Mesenchymal stem cell (in vitro differentiated cells and primary cell): Measurements from ENCODE around the gene PERCC1.
A peak's percentile ranks its signal among the peaks of the same experiment; 100 is the strongest.

ENCODE experiments used
- DNase-seq: peaks from one replicate; pipeline ENCODE4 v3.0.0-alpha.2; 2013
- H2AFZ ChIP-seq: one replicate; pipeline ENCODE4 v1.6.1; 2013; ENCODE audit warnings: low read depth, mild to moderate bottlenecking, control low read depth, inconsistent platforms, low read length, moderate library complexity
- H2AK5ac ChIP-seq: 2 replicates; pipeline ENCODE4 v1.6.1; 2013; ENCODE audit warnings: low read length, moderate library complexity, mild to moderate bottlenecking, inconsistent platforms; ENCODE audit not compliant: severe bottlenecking
- H2BK120ac ChIP-seq: one replicate; pipeline ENCODE4 v1.6.1; 2013; ENCODE audit warnings: low read depth, mild to moderate bottlenecking, inconsistent platforms, low read length, moderate library complexity
- H2BK12ac ChIP-seq, 2 experiments: one replicate each; pipeline ENCODE4 v1.6.1; 2013; ENCODE audit warnings: inconsistent platforms in 2 of 2, low read length in 2 of 2, mild to moderate bottlenecking in 2 of 2, moderate library complexity in 2 of 2, control low read depth in 1 of 2
- H2BK15ac ChIP-seq: one replicate; pipeline ENCODE4 v1.6.1; 2013; ENCODE audit warnings: mild to moderate bottlenecking, low read depth, inconsistent platforms; ENCODE audit not compliant: poor library complexity, severe bottlenecking
- H2BK5ac ChIP-seq: 2 replicates; pipeline ENCODE4 v1.6.1; 2013; ENCODE audit warnings: low read depth, mild to moderate bottlenecking, low read length, control low read depth, inconsistent platforms; ENCODE audit not compliant: poor library complexity, severe bottlenecking
- H3K14ac ChIP-seq, 2 experiments: one replicate each; pipeline ENCODE4 v1.6.1; 2013; ENCODE audit warnings: inconsistent platforms in 2 of 2, low read length in 2 of 2, control low read depth in 1 of 2, mild to moderate bottlenecking in 1 of 2, moderate library complexity in 1 of 2
- H3K18ac ChIP-seq, 2 experiments: one replicate each; pipeline ENCODE4 v1.6.1; 2013; ENCODE audit warnings: inconsistent platforms in 2 of 2, low read length in 2 of 2, control low read depth in 1 of 2, low read depth in 1 of 2, mild to moderate bottlenecking in 1 of 2
- H3K23ac ChIP-seq, 2 experiments: one replicate each; pipeline ENCODE4 v1.6.1; 2013; ENCODE audit warnings: inconsistent platforms in 2 of 2, low read length in 2 of 2, mild to moderate bottlenecking in 2 of 2, moderate library complexity in 2 of 2, control low read depth in 1 of 2
- H3K27ac ChIP-seq: 2 replicates; pipeline ENCODE4 v1.5.1; 2013; ENCODE audit warnings: mild to moderate bottlenecking, moderate library complexity, low read length, control low read depth, inconsistent platforms; ENCODE audit not compliant: poor library complexity, severe bottlenecking
- H3K27me3 ChIP-seq, 2 experiments: 2 replicates each; pipeline versions ENCODE4 v1.6.1 to v1.7.0; 2013; ENCODE audit warnings: low read length in 2 of 2, mild to moderate bottlenecking in 2 of 2, moderate library complexity in 2 of 2, control low read depth in 1 of 2, inconsistent platforms in 1 of 2; ENCODE audit not compliant: control insufficient read depth in 1 of 2, insufficient read depth in 1 of 2
- H3K36me3 ChIP-seq, 2 experiments: 2 replicates each; pipeline versions ENCODE4 v1.6.1 to v1.7.0; 2013; ENCODE audit warnings: low read length in 2 of 2, control low read depth in 1 of 2, inconsistent platforms in 1 of 2, low read depth in 1 of 2, mild to moderate bottlenecking in 1 of 2; ENCODE audit not compliant: insufficient read depth in 2 of 2, control insufficient read depth in 1 of 2
- H3K4ac ChIP-seq, 2 experiments: one replicate each; pipeline ENCODE4 v1.6.1; 2013; ENCODE audit warnings: inconsistent platforms in 2 of 2, low read length in 2 of 2, mild to moderate bottlenecking in 2 of 2, moderate library complexity in 2 of 2, control low read depth in 1 of 2, low read depth in 1 of 2
- H3K4me1 ChIP-seq: 2 replicates; pipeline ENCODE4 v1.6.1; 2013; ENCODE audit warnings: low read depth, low read length, control low read depth; ENCODE audit not compliant: control insufficient read depth, insufficient read depth
- H3K4me2 ChIP-seq: 2 replicates; pipeline ENCODE4 v1.6.1; 2013; ENCODE audit warnings: low read length, mild to moderate bottlenecking, inconsistent platforms; ENCODE audit not compliant: poor library complexity, severe bottlenecking
- H3K4me3 ChIP-seq, 2 experiments: 2 replicates each; pipeline versions ENCODE4 v1.5.1 to v1.7.0; 2013; ENCODE audit warnings: low read length in 2 of 2, mild to moderate bottlenecking in 2 of 2, control low read depth in 1 of 2, low read depth in 1 of 2; ENCODE audit not compliant: insufficient read depth in 1 of 2
- H3K79me1 ChIP-seq: replicated peaks from 2 replicates; pipeline ENCODE4 v1.6.1; 2013; ENCODE audit warnings: mild to moderate bottlenecking, control low read depth, low read length, inconsistent platforms; ENCODE audit not compliant: poor library complexity, severe bottlenecking
- H3K9ac ChIP-seq: 2 replicates; pipeline ENCODE4 v1.7.0; 2013; ENCODE audit warnings: mild to moderate bottlenecking, low read length, moderate library complexity
- H3K9me3 ChIP-seq: 2 replicates; pipeline ENCODE4 v1.7.0; 2013; ENCODE audit warnings: mild to moderate bottlenecking, low read length; ENCODE audit not compliant: control insufficient read depth
- H4K8ac ChIP-seq: one replicate; pipeline ENCODE4 v1.6.1; 2013; ENCODE audit warnings: inconsistent platforms, mild to moderate bottlenecking, low read length, moderate library complexity
- H4K91ac ChIP-seq: one replicate; pipeline ENCODE4 v1.6.1; 2013; ENCODE audit warnings: mild to moderate bottlenecking, low read length, inconsistent platforms
- WGBS: methylation state at CpG from one replicate; pipeline ENCODE4 v1.1.7; 2013; ENCODE audit warnings: mixed read lengths; 5-methylcytosine and 5-hydroxymethylcytosine counted together

Gene PERCC1

GRCh38 chr16:1403036-1403435 is 27.8 kb upstream of the PERCC1 start:
- H3K4me2 ChIP-seq, result no peak overlapping the region
- no peaks in the 10 kb centered on the region for H3K9me3 ChIP-seq
- no peak overlapping the region for H3K23ac ChIP-seq
- H3K36me3 ChIP-seq, result peaks cover 48 to 79% of the 10 kb centered on the region in 2 experiments
- no peak overlapping the region for H2BK12ac ChIP-seq
- no peak overlapping the region for H3K9ac ChIP-seq
- H3K27me3 ChIP-seq, result no peaks in the 10 kb centered on the region
- no peak overlapping the region for H3K4ac ChIP-seq
- no peak overlapping the region for H2BK120ac ChIP-seq
- no peak overlapping the region for H2BK15ac ChIP-seq
- H2AK5ac ChIP-seq, result no peak overlapping the region
- H3K27ac ChIP-seq, result no peak overlapping the region
- H3K4me3 ChIP-seq, result no peak overlapping the region
- no peak for DNase-seq
- no peak overlapping the region for H4K8ac ChIP-seq
- H3K4me1 ChIP-seq, result peaks cover 6% of the 10 kb centered on the region
- no peak overlapping the region for H2BK5ac ChIP-seq
- no peak overlapping the region for H2AFZ ChIP-seq
- 96% methylated on average over 22 of the region's 22 CpGs for WGBS
- H3K18ac ChIP-seq, result no peak overlapping the region
- H4K91ac ChIP-seq, result no peak overlapping the region
- peaks cover 36% of the 10 kb centered on the region for H3K79me1 ChIP-seq
- H3K14ac ChIP-seq, result no peak overlapping the region

- Histone ChIP-seq H4K91ac (peak overlapping the region; percentile 28), H3K4ac (no peak overlapping the region), H3K4me3 (no peak overlapping the region), H2BK12ac (no peak overlapping the region), H3K9me3 (no peaks in the 10 kb centered on the region), H2AFZ (no peak overlapping the region), H3K36me3 (peaks cover 42 to 73% of the 10 kb centered on the region in 2 experiments), H3K79me1 (peaks cover 41% of the 10 kb centered on the region), H2BK15ac (peak overlapping the region; percentile 54), H3K27ac (no peak overlapping the region), H2AK5ac (no peak overlapping the region), H3K27me3 (no peaks in the 10 kb centered on the region), H3K4me1 (peaks cover 8% of the 10 kb centered on the region), H2BK120ac (no peak overlapping the region), H3K14ac (no peak overlapping the region), H3K18ac (no peak overlapping the region), H4K8ac (no peak overlapping the region), H3K23ac (no peak overlapping the region), H3K4me2 (no peak overlapping the region), H2BK5ac (no peak overlapping the region), H3K9ac (no peak overlapping the region)
- 94% methylated on average over 14 of the region's 14 CpGs for WGBS
- DNase-seq, result no peak
Observed at GRCh38 chr16:1403733-1404132, 27.1 kb upstream of the PERCC1 start.

GRCh38 chr16:1407753-1408152 is 23.1 kb upstream of the PERCC1 start:
- Histone ChIP-seq H2BK12ac (peak overlapping the region; percentile 5 to 12), H3K9me3 (no peaks in the 10 kb centered on the region), H4K8ac (no peak overlapping the region), H4K91ac (peak overlapping the region; percentile 43), H3K23ac (no peak overlapping the region), H3K27me3 (no peaks in the 10 kb centered on the region), H3K36me3 (peaks cover 21 to 40% of the 10 kb centered on the region in 2 experiments), H3K4me1 (peaks cover 9% of the 10 kb centered on the region), H2BK120ac (no peak overlapping the region), H3K18ac (no peak overlapping the region), H3K4me3 (peak overlapping the region in 1 of 2 experiments; percentile 82), H3K79me1 (peaks cover 49% of the 10 kb centered on the region), H3K14ac (no peak overlapping the region), H2AK5ac (no peak overlapping the region), H3K9ac (peak overlapping the region; percentile 70), H3K27ac (no peak overlapping the region), H2BK15ac (no peak overlapping the region), H2BK5ac (no peak overlapping the region), H3K4ac (no peak overlapping the region), H3K4me2 (peak overlapping the region; percentile 57), H2AFZ (no peak overlapping the region)
- 52% methylated on average over 11 of the region's 11 CpGs for WGBS
- DNase-seq, result no peak

- WGBS, result 2% methylated on average over 39 of the region's 42 CpGs
- Histone ChIP-seq H3K4me1 (peaks cover 9% of the 10 kb centered on the region), H3K36me3 (peaks cover 19 to 35% of the 10 kb centered on the region in 2 experiments), H3K9me3 (no peaks in the 10 kb centered on the region), H3K9ac (peak overlapping the region; percentile 80), H3K4me3 (peak overlapping the region; percentile 68 to 82), H2BK5ac (no peak overlapping the region), H2BK120ac (peak overlapping the region; percentile 1), H3K23ac (peak overlapping the region in 1 of 2 experiments; percentile 5), H2AFZ (peak overlapping the region; percentile 54), H2AK5ac (no peak overlapping the region), H3K14ac (peak overlapping the region in 1 of 2 experiments; percentile 61), H3K79me1 (peaks cover 48% of the 10 kb centered on the region), H4K91ac (no peak overlapping the region), H3K18ac (peak overlapping the region; percentile 37 to 75), H2BK15ac (peak overlapping the region; percentile 44), H3K4ac (no peak overlapping the region), H4K8ac (peak overlapping the region; percentile 97), H2BK12ac (peak overlapping the region in 1 of 2 experiments; percentile 3), H3K4me2 (peak overlapping the region; percentile 72), H3K27me3 (no peaks in the 10 kb centered on the region), H3K27ac (no peak overlapping the region)
- peak; percentile 90 for DNase-seq
Observed at GRCh38 chr16:1408171-1408837, 22.6 kb upstream of the PERCC1 start.
